H9 (cell line): Measurements from ENCODE around the gene IL25. TPM values are rescaled to one million over a fixed set of nuclear protein-coding genes. Genes with fewer than 3 reads are reported as not detected.

Experiments
- DNase-seq: peaks from one replicate; pipeline ENCODE4 v3.0.0-alpha.2; 2017
- H2AFZ ChIP-seq: one replicate; pipeline ENCODE4 v1.6.1; 2013; ENCODE audit warnings: mild to moderate bottlenecking, low read length, control low read depth, moderate library complexity
- H2AK5ac ChIP-seq: 2 replicates; pipeline ENCODE4 v1.6.1; 2013; ENCODE audit warnings: low read length, control low read depth, mixed read lengths; ENCODE audit not compliant: insufficient read length
- H2BK120ac ChIP-seq: one replicate; pipeline ENCODE4 v1.6.1; 2013; ENCODE audit warnings: low read depth, mild to moderate bottlenecking, low read length, control low read depth, inconsistent platforms; ENCODE audit not compliant: poor library complexity, severe bottlenecking
- H2BK12ac ChIP-seq: 2 replicates; pipeline ENCODE4 v1.6.1; 2013; ENCODE audit warnings: low read length, control low read depth, mixed read lengths, low read depth; ENCODE audit not compliant: insufficient read length
- H2BK15ac ChIP-seq: 2 replicates; pipeline ENCODE4 v1.6.1; 2013; ENCODE audit warnings: low read depth, low read length, control low read depth
- H2BK20ac ChIP-seq: one replicate; pipeline ENCODE4 v1.6.1; 2013; ENCODE audit warnings: low read depth, mild to moderate bottlenecking, low read length, control low read depth, inconsistent platforms; ENCODE audit not compliant: poor library complexity, severe bottlenecking
- H2BK5ac ChIP-seq: 2 replicates; pipeline ENCODE4 v1.6.1; 2013; ENCODE audit warnings: low read length, control low read depth, mixed read lengths; ENCODE audit not compliant: insufficient read length
- H3K14ac ChIP-seq: 2 replicates; pipeline ENCODE4 v1.6.1; 2013; ENCODE audit warnings: low read length, control low read depth; ENCODE audit not compliant: insufficient read depth
- H3K18ac ChIP-seq: 2 replicates; pipeline ENCODE4 v1.6.1; 2013; ENCODE audit warnings: low read depth, mild to moderate bottlenecking, mixed read lengths, low read length, control low read depth; ENCODE audit not compliant: insufficient read length
- H3K23ac ChIP-seq: 2 replicates; pipeline ENCODE4 v1.6.1; 2013; ENCODE audit warnings: low read length, control low read depth, mixed read lengths, low read depth; ENCODE audit not compliant: insufficient read length
- H3K23me2 ChIP-seq: 2 replicates; pipeline ENCODE4 v1.6.1; 2013; ENCODE audit warnings: low read depth, mild to moderate bottlenecking, mixed read lengths, low read length, control low read depth; ENCODE audit not compliant: insufficient read length, poor library complexity, severe bottlenecking
- H3K27ac ChIP-seq: 2 replicates; pipeline ENCODE4 v1.5.1; 2013; ENCODE audit warnings: low read length, control low read depth, mixed read lengths, low read depth; ENCODE audit not compliant: insufficient read length
- H3K27me3 ChIP-seq: 2 replicates; pipeline ENCODE4 v1.6.1; 2013; ENCODE audit warnings: low read length, control low read depth, inconsistent platforms; ENCODE audit not compliant: insufficient read depth
- H3K4ac ChIP-seq: 2 replicates; pipeline ENCODE4 v1.6.1; 2013; ENCODE audit warnings: low read depth, mild to moderate bottlenecking, control low read depth, inconsistent platforms, low read length, moderate library complexity
- H3K4me1 ChIP-seq: 2 replicates; pipeline ENCODE4 v1.6.1; 2013; ENCODE audit warnings: low read length, control low read depth, inconsistent platforms; ENCODE audit not compliant: insufficient read depth
- H3K4me2 ChIP-seq: 2 replicates; pipeline ENCODE4 v1.6.1; 2013; ENCODE audit warnings: low read length, control low read depth, mixed read lengths; ENCODE audit not compliant: insufficient read length, insufficient read depth
- H3K56ac ChIP-seq: 2 replicates; pipeline ENCODE4 v1.6.1; 2013; ENCODE audit warnings: low read depth, mild to moderate bottlenecking, mixed read lengths, low read length, control low read depth; ENCODE audit not compliant: insufficient read length
- H3K79me1 ChIP-seq: 2 replicates; pipeline ENCODE4 v1.6.1; 2013; ENCODE audit warnings: low read depth, mild to moderate bottlenecking, moderate library complexity, low read length, control low read depth, inconsistent platforms; ENCODE audit not compliant: insufficient read depth, poor library complexity, severe bottlenecking
- H3K79me2 ChIP-seq: 2 replicates; pipeline ENCODE4 v1.6.1; 2013; ENCODE audit warnings: low read length, control low read depth, inconsistent platforms; ENCODE audit not compliant: insufficient read depth
- H3K9ac ChIP-seq: 2 replicates; pipeline ENCODE4 v1.6.1; 2013; ENCODE audit warnings: low read length, control low read depth, mixed read lengths; ENCODE audit not compliant: insufficient read length; ENCODE audit errors: extremely low read depth
- H3K9me3 ChIP-seq: one replicate; pipeline ENCODE4 v1.6.1; 2013; ENCODE audit warnings: low read depth, low read length, inconsistent platforms; ENCODE audit not compliant: control insufficient read depth
- H3T11ph ChIP-seq: one replicate; pipeline ENCODE4 v1.6.1; 2013; ENCODE audit warnings: mild to moderate bottlenecking, low read length, control low read depth, inconsistent platforms
- H4K20me1 ChIP-seq: one replicate; pipeline ENCODE4 v1.6.1; 2013; ENCODE audit not compliant: control insufficient read depth, insufficient read length, insufficient read depth
- H4K5ac ChIP-seq: 2 replicates; pipeline ENCODE4 v1.6.1; 2013; ENCODE audit warnings: low read depth, mild to moderate bottlenecking, mixed read lengths, low read length, control low read depth; ENCODE audit not compliant: insufficient read length
- H4K8ac ChIP-seq: replicated peaks from 2 replicates; pipeline ENCODE4 v1.6.1; 2013; ENCODE audit warnings: low read length, control low read depth, mixed read lengths, low read depth; ENCODE audit not compliant: insufficient read length
- H4K91ac ChIP-seq: 2 replicates; pipeline ENCODE4 v1.6.1; 2013; ENCODE audit warnings: low read depth, mild to moderate bottlenecking, moderate library complexity, mixed read lengths, low read length, control low read depth; ENCODE audit not compliant: insufficient read length
- H3K27ac Mint-ChIP-seq, 3 experiments: 2 replicates in 2 of 3; 3 replicates in 1 of 3; pipeline ENCODE4 v1.8.0; 2020 to 2021; ENCODE audit warnings: mixed read lengths in 3 of 3, mild to moderate bottlenecking in 1 of 3, moderate library complexity in 1 of 3
- H3K27me3 Mint-ChIP-seq: 2 replicates; pipeline ENCODE4 v1.8.0; 2021; ENCODE audit warnings: low read depth, mild to moderate bottlenecking, moderate library complexity, mixed read lengths
- H3K36me3 Mint-ChIP-seq, 3 experiments: 2 replicates in 2 of 3; 3 replicates in 1 of 3; pipeline ENCODE4 v1.8.0; 2020 to 2021; ENCODE audit warnings: low read depth in 3 of 3, mixed read lengths in 3 of 3; ENCODE audit not compliant: insufficient read depth in 1 of 3
- H3K4me1 Mint-ChIP-seq, 2 experiments: 2 replicates each; pipeline ENCODE4 v1.8.0; 2020; ENCODE audit warnings: mixed read lengths in 2 of 2
- H3K4me3 Mint-ChIP-seq, 2 experiments: 2 replicates in 1 of 2; 3 replicates in 1 of 2; pipeline ENCODE4 v1.8.0; 2020 to 2021; ENCODE audit warnings: mild to moderate bottlenecking in 2 of 2, mixed read lengths in 2 of 2, moderate library complexity in 1 of 2
- H3K9me3 Mint-ChIP-seq, 2 experiments: 2 replicates in 1 of 2; 3 replicates in 1 of 2; pipeline ENCODE4 v1.8.0; 2020; ENCODE audit warnings: mild to moderate bottlenecking in 2 of 2, mixed read lengths in 2 of 2, moderate library complexity in 1 of 2
- CTCF ChIP-seq: fragments of 200-600 bp; sonication (generic); conservative IDR thresholded peaks from 3 replicates; pipeline ENCODE4 v1.8.0; 2021; ENCODE audit warnings: antibody characterized with exemption, mild to moderate bottlenecking
- WGBS: extraction: QIAGEN DNeasy Blood & Tissue Kit; methylation state at CpG from one replicate; pipeline ENCODE4 v1.1.7; 2013; ENCODE audit warnings: missing lambda C conversion rate, low lambda C conversion rate, mixed read lengths; ENCODE audit not compliant: insufficient read length; ENCODE audit errors: extremely low coverage; 5-methylcytosine and 5-hydroxymethylcytosine counted together
- total RNA-seq: library from RNA; stranded (reverse); gene quantifications from 2 replicates; pipeline ENCODE4 v1.2.1, GENCODE V29; 2021

IL25 gene
- total RNA-seq, 1 experiment from 2014 or later, result not detected

- H2BK12ac ChIP-seq, result no peak overlapping the region
- no peaks in the 10 kb centered on the region for H4K20me1 ChIP-seq
- H2BK20ac ChIP-seq, result no peak overlapping the region
- H3K14ac ChIP-seq, result no peak overlapping the region
- H2BK120ac ChIP-seq, result no peak overlapping the region
- no peak overlapping the region for H4K5ac ChIP-seq
- no peaks in the 10 kb centered on the region for H3K9me3 ChIP-seq
- no peak for DNase-seq
- H3K9ac ChIP-seq, result no peak overlapping the region
- H2AK5ac ChIP-seq, result no peak overlapping the region
- no peak overlapping the region for H4K91ac ChIP-seq
- H3K27ac ChIP-seq, result no peak overlapping the region
- peaks cover 16 to 17% of the 10 kb centered on the region in 2 experiments for H3K4me1 Mint-ChIP-seq
- H2BK15ac ChIP-seq, result no peak overlapping the region
- no peaks in the 10 kb centered on the region for H3K79me2 ChIP-seq
- H3K9me3 Mint-ChIP-seq, result 0 out of 5 replicates have a peak, but pooled peaks cover 0 to 3% of the 10 kb centered on the region in 2 experiments
- H3K23me2 ChIP-seq, result no peaks in the 10 kb centered on the region
- no peak overlapping the region for H4K8ac ChIP-seq
- TF ChIP-seq CTCF, result no peak
- H3K27me3 ChIP-seq, result no peaks in the 10 kb centered on the region
- no CpG with 5 or more reads among the region's 8 CpGs for WGBS
- peaks cover 3% of the 10 kb centered on the region; the same call in 1 of the 2 replicates for H3K4me1 ChIP-seq
- no peaks in the 10 kb centered on the region for H3K79me1 ChIP-seq
- H3T11ph ChIP-seq, result no peak overlapping the region
- no peak overlapping the region for H3K4me2 ChIP-seq
- H3K4ac ChIP-seq, result no peak overlapping the region
- no peak overlapping the region for H3K56ac ChIP-seq
- no peak overlapping the region for H2BK5ac ChIP-seq
- no peaks in the 10 kb centered on the region; a peak in 1 of 7 replicates for H3K36me3 Mint-ChIP-seq
- peak overlapping the region in 1 of 3 experiments; percentile 73; a peak in 1 of 7 replicates for H3K27ac Mint-ChIP-seq
- H3K23ac ChIP-seq, result no peak overlapping the region
- H3K4me3 Mint-ChIP-seq, result no peak overlapping the region
- H3K27me3 Mint-ChIP-seq, result peaks cover 52% of the 10 kb centered on the region
- H2AFZ ChIP-seq, result no peak overlapping the region
- H3K18ac ChIP-seq, result no peak overlapping the region
Observed at GRCh38 chr14:23388996-23389395, 16.4 kb downstream of the IL25 start.
